DLD1 (cell line): ENCODE measurements around the gene PIK3R6.
"Not testable (repeated sequence)": the region's sequence is repeated elsewhere in the genome, so short reads cannot be mapped to it uniquely, and the experiment has no call there.

Experiments
- in situ Hi-C: cut with HindIII; loops from 2 replicates; pipeline ENCODE4 v1.10.0; 2017; ENCODE audit warnings: low sequenced_read_pairs

PIK3R6 gene

GRCh38 chr17:8829036-8829941 is 38.2 kb downstream of the PIK3R6 start:
- in situ Hi-C loops: no loop called here

GRCh38 chr17:8828517-8828875 is 39.0 kb downstream of the PIK3R6 start:
- in situ Hi-C loops: no loop called here

GRCh38 chr17:8826808-8827435 is 40.6 kb downstream of the PIK3R6 start:
- in situ Hi-C loops: no loop called here

- in situ Hi-C loops: no loop called here
These were observed 41.7 kb downstream of the PIK3R6 start for GRCh38 chr17:8825802-8826201.

DNA sequence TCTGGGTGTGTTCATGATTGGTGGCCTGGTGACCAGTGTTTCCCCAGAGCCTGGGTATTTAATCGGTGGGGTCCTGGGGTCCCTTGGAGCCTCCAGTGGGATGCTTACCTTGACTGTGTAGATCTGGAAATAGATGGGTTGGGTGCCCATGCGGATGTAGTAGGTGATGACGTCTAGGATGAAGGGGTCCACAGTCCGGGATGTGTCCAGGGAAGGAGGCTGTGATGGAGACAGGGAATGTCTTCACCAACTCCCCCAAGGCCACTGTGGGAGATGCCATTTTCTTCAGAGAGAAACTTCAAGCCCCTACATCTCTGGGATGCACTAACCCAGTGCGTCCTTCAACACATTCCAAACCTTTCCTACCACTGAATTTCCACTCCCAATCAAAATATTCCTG is 44.2 kb downstream of the PIK3R6 start:
- in situ Hi-C loops: no loop called here

- in situ Hi-C loops: no loop called here
These were observed 45.0 kb downstream of the PIK3R6 start for GRCh38 chr17:8822401-8823035.

- in situ Hi-C loops: no loop called here
These were observed 45.9 kb downstream of the PIK3R6 start for GRCh38 chr17:8821446-8822105.

DNA sequence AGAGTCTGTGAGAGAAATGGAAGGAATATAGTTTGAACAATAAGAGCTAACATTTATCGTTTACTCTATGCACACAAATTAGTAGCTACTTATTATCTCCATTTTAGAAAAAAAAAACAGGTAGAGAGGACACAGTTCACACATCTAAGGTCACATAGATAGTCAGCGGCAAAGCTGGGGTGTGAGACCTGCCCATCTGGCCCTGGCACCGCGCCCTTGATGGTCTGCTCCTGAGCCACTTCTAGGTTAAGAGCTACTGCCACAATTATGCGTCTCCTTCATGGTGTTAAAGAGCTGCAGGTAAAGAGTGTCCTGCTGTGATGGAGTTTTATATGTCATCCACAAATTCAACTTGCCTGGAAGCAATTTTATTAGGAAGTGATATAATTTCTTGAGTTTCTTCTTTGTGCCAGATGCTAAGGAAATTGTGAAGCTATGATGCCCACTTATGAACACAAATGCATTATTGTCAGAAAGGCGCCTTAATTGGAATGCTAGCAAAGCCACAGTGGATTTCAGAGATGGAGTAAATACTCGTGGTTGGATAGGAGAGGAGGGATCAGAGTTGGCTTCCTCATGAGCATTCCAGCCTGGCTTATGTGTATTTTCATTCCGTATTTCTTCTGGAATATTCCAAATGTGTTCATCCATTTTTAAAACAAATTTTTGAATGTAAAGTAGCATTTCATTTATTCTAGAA is 47.0 kb downstream of the PIK3R6 start:
- in situ Hi-C loops: no loop called here

GRCh38 chr17:8818654-8819330 is 48.7 kb downstream of the PIK3R6 start:
- in situ Hi-C loops: no loop called here

DNA sequence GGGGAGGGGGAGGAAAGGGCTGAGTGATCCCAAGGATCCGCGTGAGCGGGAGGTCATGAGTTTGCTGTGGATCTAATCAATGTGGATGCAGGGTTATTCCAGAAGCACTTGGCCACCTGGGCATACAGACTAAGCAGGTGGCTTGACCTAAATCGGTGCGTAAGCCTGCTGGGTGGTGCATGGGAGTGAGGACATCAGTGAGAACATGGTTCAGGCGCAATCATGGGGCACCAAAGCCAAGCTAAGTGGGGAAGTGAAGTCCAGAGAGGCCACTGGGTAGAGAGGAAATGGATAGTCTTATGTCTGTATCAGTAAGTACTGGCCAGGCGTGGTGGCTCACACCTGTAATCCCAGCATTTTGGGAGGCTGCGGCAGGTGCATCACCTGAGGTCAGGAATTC is 49.4 kb downstream of the PIK3R6 start:
- in situ Hi-C loops: no loop called here

DNA sequence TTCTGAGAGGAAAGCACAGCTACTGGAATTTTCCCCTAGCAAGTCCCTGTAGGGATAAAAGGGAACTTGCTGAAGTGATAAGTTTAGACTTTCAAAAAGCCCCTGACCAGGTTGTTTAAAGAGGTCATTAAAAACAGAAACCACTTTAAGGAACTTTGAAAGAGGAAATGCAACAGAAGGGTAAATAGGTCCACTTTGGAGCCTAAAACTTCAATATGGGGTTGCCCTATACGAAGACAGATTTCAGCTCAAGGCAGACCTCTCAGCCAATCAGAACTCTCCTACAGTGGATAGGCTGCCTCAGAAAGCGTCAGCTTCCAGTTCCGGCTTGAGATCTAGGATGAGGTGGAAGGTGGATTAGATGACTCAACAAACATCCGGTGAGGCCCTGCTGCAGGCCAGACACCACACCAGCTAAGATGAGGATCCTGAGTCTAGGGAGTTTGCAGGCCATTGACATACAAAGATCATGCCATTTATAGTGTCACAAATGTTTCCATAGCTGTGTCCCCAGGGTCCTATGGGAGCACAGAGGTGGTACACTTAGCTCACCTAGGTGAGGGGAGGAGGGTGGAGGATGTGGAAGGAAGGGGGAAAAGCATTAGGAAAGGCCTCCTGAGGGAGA is 60.4 kb downstream of the PIK3R6 start:
- in situ Hi-C loops: no loop called here

- in situ Hi-C loops: no loop called here
These were observed 61.1 kb downstream of the PIK3R6 start for GRCh38 chr17:8806253-8806925.

GRCh38 chr17:8805396-8805795 is 62.1 kb downstream of the PIK3R6 start:
- in situ Hi-C loops: not testable (repeated sequence)

- in situ Hi-C loops: no loop called here
These were observed 63.7 kb downstream of the PIK3R6 start for GRCh38 chr17:8803531-8804420.

DNA sequence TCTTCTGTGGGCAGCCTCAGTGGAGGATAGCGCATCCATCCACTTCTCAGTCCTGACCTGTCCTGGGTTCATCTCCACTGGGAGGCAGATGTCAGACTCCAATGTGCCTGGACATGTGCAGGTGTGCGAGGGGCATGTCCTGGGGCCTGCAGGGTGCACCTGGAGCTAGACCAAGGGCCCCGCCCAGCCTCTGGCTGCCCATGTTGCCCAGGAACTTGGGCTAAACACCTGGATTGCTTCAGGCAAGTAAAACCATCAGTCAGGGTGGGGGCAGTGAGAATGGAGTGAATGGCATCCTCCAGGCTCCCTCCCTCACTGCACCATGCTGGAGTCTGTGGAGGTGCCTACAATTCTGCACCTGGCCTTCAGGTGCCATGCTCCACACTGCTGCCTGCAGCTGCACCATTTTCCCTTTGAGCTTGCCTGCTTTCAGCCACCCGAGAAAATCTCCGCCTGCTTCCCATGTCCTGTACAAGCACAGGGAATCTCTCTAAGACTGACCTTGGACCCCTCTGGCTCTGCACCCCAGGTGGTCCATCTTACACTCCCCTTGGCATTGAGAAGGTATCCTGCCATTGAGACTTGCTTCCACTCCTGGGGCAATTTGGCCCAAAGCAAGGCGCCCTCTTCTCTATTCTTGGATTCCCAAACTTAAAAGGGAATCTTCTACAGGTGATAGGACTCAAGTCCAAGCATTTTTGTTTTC is 66.2 kb downstream of the PIK3R6 start:
- in situ Hi-C loops: no loop called here

- in situ Hi-C loops: no loop called here
These were observed 66.8 kb downstream of the PIK3R6 start for GRCh38 chr17:8800656-8801055.

DNA sequence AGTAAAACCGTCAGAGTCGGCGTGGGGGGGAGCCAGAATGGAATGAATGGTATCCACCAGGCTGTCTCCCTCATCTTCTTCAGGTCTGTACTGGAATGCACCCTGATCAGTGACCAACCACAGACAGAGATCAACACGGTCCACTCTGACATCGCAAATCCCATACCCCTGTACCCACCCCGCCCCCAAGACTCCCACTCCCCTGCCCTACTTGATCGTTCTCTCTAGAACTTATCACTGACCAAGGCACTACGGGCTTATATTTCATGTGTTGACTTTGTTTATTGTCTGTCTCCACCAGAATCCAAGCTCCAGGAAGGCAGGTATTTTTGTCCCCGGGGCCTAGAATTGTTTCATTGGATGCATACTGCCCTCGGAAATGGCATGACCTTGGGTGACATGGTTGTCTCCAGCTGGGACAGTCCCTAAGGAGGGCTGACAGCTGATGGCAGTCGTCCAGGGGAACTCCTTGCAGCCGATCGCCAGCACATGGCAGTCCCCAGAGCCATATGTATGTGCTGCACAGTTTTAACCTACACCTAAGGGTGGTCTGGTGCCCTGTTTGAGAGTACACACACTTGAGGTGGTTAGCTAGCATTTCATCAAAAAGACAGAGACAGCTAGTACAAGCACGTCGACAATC is 67.8 kb downstream of the PIK3R6 start:
- in situ Hi-C loops: no loop called here
